Transverse colon (tissue), 3 donors: ENCODE data around the gene GET4.

ENCODE experiments used
- CTCF ChIP-seq, 5 experiments: fragments of 200-600 bp in 3 of 5; fragments of 450-650 bp in 2 of 5; sonication (generic) in 3 of 5; IDR thresholded peaks; 1 replicate in 2 of 5; 2 replicates in 3 of 5; pipeline ENCODE4 v1.5.1; 2016 to 2017; ENCODE audit warnings: antibody characterized with exemption in 5 of 5, inconsistent platforms in 3 of 5, mild to moderate bottlenecking in 2 of 5, moderate library complexity in 1 of 5
- EP300 ChIP-seq: sonication (generic); formaldehyde crosslinking; IDR thresholded peaks from one replicate; pipeline ENCODE4 v1.6.1; 2017; ENCODE audit warnings: antibody characterized with exemption, low read depth

DNA sequence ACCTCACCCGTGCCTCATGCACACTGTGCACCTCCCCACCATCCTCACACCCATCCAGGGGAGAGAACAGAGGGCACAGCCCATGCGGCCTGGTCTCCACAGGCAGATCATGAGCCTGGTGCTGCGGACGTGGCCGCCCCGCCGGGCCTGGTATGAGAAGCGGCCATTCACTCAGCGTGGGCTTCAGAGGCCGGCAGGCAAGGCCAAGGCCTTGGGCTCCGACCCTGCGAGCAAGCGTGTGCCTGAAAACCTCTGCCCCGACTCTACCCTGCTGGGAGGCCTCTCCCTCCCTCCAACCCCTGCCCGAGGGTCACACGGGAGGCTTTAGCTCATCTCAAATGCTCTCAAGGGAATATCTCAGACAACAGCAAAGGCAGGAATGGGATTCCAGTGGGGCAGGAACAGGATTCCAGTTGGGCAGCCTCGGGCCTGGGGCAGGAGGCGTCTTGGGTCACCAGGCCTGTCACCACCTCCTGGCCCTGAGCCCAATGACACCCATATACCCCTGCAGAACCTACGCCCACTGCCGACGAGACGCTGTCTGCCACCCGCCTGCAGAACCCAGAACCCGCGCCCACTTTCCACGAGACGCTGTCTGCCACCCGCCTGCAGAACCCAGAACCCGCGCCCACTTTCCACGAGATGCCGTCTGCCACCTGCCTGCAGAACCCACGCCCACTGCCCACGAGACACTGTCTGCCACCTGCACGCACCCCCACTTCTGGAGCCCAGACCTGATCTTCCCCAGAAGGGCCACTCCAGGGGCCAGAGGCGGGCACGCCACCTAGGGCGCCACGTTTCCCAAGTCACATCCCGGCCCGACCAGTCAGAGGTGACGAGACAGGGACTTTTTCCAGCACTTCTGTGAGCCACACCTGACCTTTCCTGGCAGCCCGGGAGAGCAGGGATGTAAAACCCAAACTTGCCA, 39.2 kb downstream of the GET4 start:
- TF ChIP-seq CTCF (IDR thresholded peaks at IDR 0.05) (no peak), EP300 (no peak)
